H9 (cell line): ENCODE data around the gene JKAMP. TPM values are rescaled to one million over a fixed set of nuclear protein-coding genes. Genes with fewer than 3 reads are reported as not detected.

Experiments
- DNase-seq: peaks from one replicate; pipeline ENCODE4 v3.0.0-alpha.2; 2017
- H2AFZ ChIP-seq: one replicate; pipeline ENCODE4 v1.6.1; 2013; ENCODE audit warnings: mild to moderate bottlenecking, low read length, control low read depth, moderate library complexity
- H2AK5ac ChIP-seq: 2 replicates; pipeline ENCODE4 v1.6.1; 2013; ENCODE audit warnings: low read length, control low read depth, mixed read lengths; ENCODE audit not compliant: insufficient read length
- H2BK120ac ChIP-seq: one replicate; pipeline ENCODE4 v1.6.1; 2013; ENCODE audit warnings: low read depth, mild to moderate bottlenecking, low read length, control low read depth, inconsistent platforms; ENCODE audit not compliant: poor library complexity, severe bottlenecking
- H2BK12ac ChIP-seq: 2 replicates; pipeline ENCODE4 v1.6.1; 2013; ENCODE audit warnings: low read length, control low read depth, mixed read lengths, low read depth; ENCODE audit not compliant: insufficient read length
- H2BK15ac ChIP-seq: 2 replicates; pipeline ENCODE4 v1.6.1; 2013; ENCODE audit warnings: low read depth, low read length, control low read depth
- H2BK20ac ChIP-seq: one replicate; pipeline ENCODE4 v1.6.1; 2013; ENCODE audit warnings: low read depth, mild to moderate bottlenecking, low read length, control low read depth, inconsistent platforms; ENCODE audit not compliant: poor library complexity, severe bottlenecking
- H2BK5ac ChIP-seq: 2 replicates; pipeline ENCODE4 v1.6.1; 2013; ENCODE audit warnings: low read length, control low read depth, mixed read lengths; ENCODE audit not compliant: insufficient read length
- H3K14ac ChIP-seq: 2 replicates; pipeline ENCODE4 v1.6.1; 2013; ENCODE audit warnings: low read length, control low read depth; ENCODE audit not compliant: insufficient read depth
- H3K18ac ChIP-seq: 2 replicates; pipeline ENCODE4 v1.6.1; 2013; ENCODE audit warnings: low read depth, mild to moderate bottlenecking, mixed read lengths, low read length, control low read depth; ENCODE audit not compliant: insufficient read length
- H3K23ac ChIP-seq: 2 replicates; pipeline ENCODE4 v1.6.1; 2013; ENCODE audit warnings: low read length, control low read depth, mixed read lengths, low read depth; ENCODE audit not compliant: insufficient read length
- H3K23me2 ChIP-seq: 2 replicates; pipeline ENCODE4 v1.6.1; 2013; ENCODE audit warnings: low read depth, mild to moderate bottlenecking, mixed read lengths, low read length, control low read depth; ENCODE audit not compliant: insufficient read length, poor library complexity, severe bottlenecking
- H3K27ac ChIP-seq: 2 replicates; pipeline ENCODE4 v1.5.1; 2013; ENCODE audit warnings: low read length, control low read depth, mixed read lengths, low read depth; ENCODE audit not compliant: insufficient read length
- H3K27me3 ChIP-seq: 2 replicates; pipeline ENCODE4 v1.6.1; 2013; ENCODE audit warnings: low read length, control low read depth, inconsistent platforms; ENCODE audit not compliant: insufficient read depth
- H3K4ac ChIP-seq: 2 replicates; pipeline ENCODE4 v1.6.1; 2013; ENCODE audit warnings: low read depth, mild to moderate bottlenecking, control low read depth, inconsistent platforms, low read length, moderate library complexity
- H3K4me1 ChIP-seq: 2 replicates; pipeline ENCODE4 v1.6.1; 2013; ENCODE audit warnings: low read length, control low read depth, inconsistent platforms; ENCODE audit not compliant: insufficient read depth
- H3K4me2 ChIP-seq: 2 replicates; pipeline ENCODE4 v1.6.1; 2013; ENCODE audit warnings: low read length, control low read depth, mixed read lengths; ENCODE audit not compliant: insufficient read length, insufficient read depth
- H3K56ac ChIP-seq: 2 replicates; pipeline ENCODE4 v1.6.1; 2013; ENCODE audit warnings: low read depth, mild to moderate bottlenecking, mixed read lengths, low read length, control low read depth; ENCODE audit not compliant: insufficient read length
- H3K79me1 ChIP-seq: 2 replicates; pipeline ENCODE4 v1.6.1; 2013; ENCODE audit warnings: low read depth, mild to moderate bottlenecking, moderate library complexity, low read length, control low read depth, inconsistent platforms; ENCODE audit not compliant: insufficient read depth, poor library complexity, severe bottlenecking
- H3K79me2 ChIP-seq: 2 replicates; pipeline ENCODE4 v1.6.1; 2013; ENCODE audit warnings: low read length, control low read depth, inconsistent platforms; ENCODE audit not compliant: insufficient read depth
- H3K9ac ChIP-seq: 2 replicates; pipeline ENCODE4 v1.6.1; 2013; ENCODE audit warnings: low read length, control low read depth, mixed read lengths; ENCODE audit not compliant: insufficient read length; ENCODE audit errors: extremely low read depth
- H3K9me3 ChIP-seq: one replicate; pipeline ENCODE4 v1.6.1; 2013; ENCODE audit warnings: low read depth, low read length, inconsistent platforms; ENCODE audit not compliant: control insufficient read depth
- H3T11ph ChIP-seq: one replicate; pipeline ENCODE4 v1.6.1; 2013; ENCODE audit warnings: mild to moderate bottlenecking, low read length, control low read depth, inconsistent platforms
- H4K20me1 ChIP-seq: one replicate; pipeline ENCODE4 v1.6.1; 2013; ENCODE audit not compliant: control insufficient read depth, insufficient read length, insufficient read depth
- H4K5ac ChIP-seq: 2 replicates; pipeline ENCODE4 v1.6.1; 2013; ENCODE audit warnings: low read depth, mild to moderate bottlenecking, mixed read lengths, low read length, control low read depth; ENCODE audit not compliant: insufficient read length
- H4K8ac ChIP-seq: replicated peaks from 2 replicates; pipeline ENCODE4 v1.6.1; 2013; ENCODE audit warnings: low read length, control low read depth, mixed read lengths, low read depth; ENCODE audit not compliant: insufficient read length
- H4K91ac ChIP-seq: 2 replicates; pipeline ENCODE4 v1.6.1; 2013; ENCODE audit warnings: low read depth, mild to moderate bottlenecking, moderate library complexity, mixed read lengths, low read length, control low read depth; ENCODE audit not compliant: insufficient read length
- H3K27ac Mint-ChIP-seq, 3 experiments: 2 replicates in 2 of 3; 3 replicates in 1 of 3; pipeline ENCODE4 v1.8.0; 2020 to 2021; ENCODE audit warnings: mixed read lengths in 3 of 3, mild to moderate bottlenecking in 1 of 3, moderate library complexity in 1 of 3
- H3K27me3 Mint-ChIP-seq: 2 replicates; pipeline ENCODE4 v1.8.0; 2021; ENCODE audit warnings: low read depth, mild to moderate bottlenecking, moderate library complexity, mixed read lengths
- H3K36me3 Mint-ChIP-seq, 3 experiments: 2 replicates in 2 of 3; 3 replicates in 1 of 3; pipeline ENCODE4 v1.8.0; 2020 to 2021; ENCODE audit warnings: low read depth in 3 of 3, mixed read lengths in 3 of 3; ENCODE audit not compliant: insufficient read depth in 1 of 3
- H3K4me1 Mint-ChIP-seq, 2 experiments: 2 replicates each; pipeline ENCODE4 v1.8.0; 2020; ENCODE audit warnings: mixed read lengths in 2 of 2
- H3K4me3 Mint-ChIP-seq, 2 experiments: 2 replicates in 1 of 2; 3 replicates in 1 of 2; pipeline ENCODE4 v1.8.0; 2020 to 2021; ENCODE audit warnings: mild to moderate bottlenecking in 2 of 2, mixed read lengths in 2 of 2, moderate library complexity in 1 of 2
- H3K9me3 Mint-ChIP-seq, 2 experiments: 2 replicates in 1 of 2; 3 replicates in 1 of 2; pipeline ENCODE4 v1.8.0; 2020; ENCODE audit warnings: mild to moderate bottlenecking in 2 of 2, mixed read lengths in 2 of 2, moderate library complexity in 1 of 2
- CTCF ChIP-seq: fragments of 200-600 bp; sonication (generic); conservative IDR thresholded peaks from 3 replicates; pipeline ENCODE4 v1.8.0; 2021; ENCODE audit warnings: antibody characterized with exemption, mild to moderate bottlenecking
- WGBS: extraction: QIAGEN DNeasy Blood & Tissue Kit; methylation state at CpG from one replicate; pipeline ENCODE4 v1.1.7; 2013; ENCODE audit warnings: missing lambda C conversion rate, low lambda C conversion rate, mixed read lengths; ENCODE audit not compliant: insufficient read length; ENCODE audit errors: extremely low coverage; 5-methylcytosine and 5-hydroxymethylcytosine counted together
- total RNA-seq: library from RNA; stranded (reverse); gene quantifications from 2 replicates; pipeline ENCODE4 v1.2.1, GENCODE V29; 2021

JKAMP gene
- total RNA-seq, 1 experiment from 2014 or later: 33.8 TPM

GRCh38 chr14:59481871-59482540 lies 2.3 kb upstream of the JKAMP start:
- Histone ChIP-seq H3K56ac (no peak overlapping the region), H3K27me3 (no peaks in the 10 kb centered on the region; the same call in 1 of the 2 replicates), H3K9ac (no peak overlapping the region), H3K14ac (no peak overlapping the region), H4K8ac (no peak overlapping the region), H3K79me1 (no peaks in the 10 kb centered on the region), H3K18ac (no peak overlapping the region), H3T11ph (no peak overlapping the region), H3K23me2 (peaks cover 4% of the 10 kb centered on the region), H2AK5ac (no peak overlapping the region), H4K5ac (no peak overlapping the region), H4K20me1 (no peaks in the 10 kb centered on the region), H4K91ac (no peak overlapping the region), H2BK5ac (no peak overlapping the region), H3K4me2 (peak overlapping the region; percentile 88), H2BK120ac (no peak overlapping the region), H2BK20ac (no peak overlapping the region), H3K9me3 (no peaks in the 10 kb centered on the region), H3K4me1 (no peaks in the 10 kb centered on the region), H3K27ac (no peak overlapping the region), H3K79me2 (peaks cover 2% of the 10 kb centered on the region; the same call in 1 of the 2 replicates), H2AFZ (no peak overlapping the region), H2BK12ac (no peak overlapping the region), H2BK15ac (no peak overlapping the region), H3K4ac (no peak overlapping the region), H3K23ac (no peak overlapping the region)
- Mint-ChIP-seq H3K9me3 (no peaks in the 10 kb centered on the region), H3K27ac (peak overlapping the region in 1 of 3 experiments; percentile 77; a peak in 1 of 7 replicates), H3K4me1 (peaks cover 18 to 20% of the 10 kb centered on the region in 2 experiments), H3K27me3 (no peaks in the 10 kb centered on the region), H3K36me3 (peaks cover 5 to 15% (median 10%) of the 10 kb centered on the region in 3 experiments; a peak in 6 of 7 replicates), H3K4me3 (peak overlapping the region; percentile 83 to 97)
- no peak for TF ChIP-seq CTCF
- WGBS: no CpG with 5 or more reads among the region's 2 CpGs
- no peak for DNase-seq
